Measurements from ENCODE around the gene UNC13A.

DNA sequence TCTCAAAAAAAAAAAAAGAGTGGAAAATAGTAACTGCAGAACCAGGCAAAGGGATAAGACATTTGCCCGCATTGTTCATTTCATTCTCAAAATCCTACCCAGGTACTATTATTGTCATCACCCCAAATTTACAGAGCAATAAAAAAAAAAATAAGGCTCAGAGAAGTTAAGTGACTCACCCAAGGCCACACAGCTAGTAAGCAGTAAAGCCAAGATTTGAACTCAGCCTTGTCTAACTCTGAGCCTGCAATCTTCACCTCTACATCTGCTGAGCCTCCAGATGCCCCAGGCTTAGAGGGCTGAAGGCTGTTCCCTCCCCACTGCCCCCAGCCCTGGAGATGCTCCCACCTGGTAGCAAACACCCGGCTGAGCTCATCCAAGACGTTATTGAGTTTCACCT, 61.0 kb downstream of the UNC13A start:
- TF ChIP-seq CTCF (conservative IDR thresholded peaks at IDR 0.05) (no peak), ZFX (IDR thresholded peaks at IDR 0.05) (no peak)
